ENCODE results near the gene TBC1D23.

Gene TBC1D23

GRCh38 chr3:100352296-100353231 lies 91.8 kb downstream of the TBC1D23 start:
- no peak overlapping the region for H3K27ac ChIP-seq
- no peak for TF ChIP-seq CTCF (conservative IDR thresholded peaks at IDR 0.05)

- H3K27ac ChIP-seq: no peak overlapping the region
- no peak for TF ChIP-seq CTCF (conservative IDR thresholded peaks at IDR 0.05)
These were observed 94.1 kb downstream of the TBC1D23 start for GRCh38 chr3:100354850-100355249.

GRCh38 chr3:100358413-100358812 lies 97.6 kb downstream of the TBC1D23 start:
- no peak overlapping the region for H3K27ac ChIP-seq
- TF ChIP-seq CTCF (conservative IDR thresholded peaks at IDR 0.05): no peak

GRCh38 chr3:100359035-100359434 lies 98.2 kb downstream of the TBC1D23 start:
- no peak overlapping the region for H3K27ac ChIP-seq
- TF ChIP-seq CTCF (conservative IDR thresholded peaks at IDR 0.05): no peak

GRCh38 chr3:100360757-100361496 lies 100.1 kb downstream of the TBC1D23 start:
- no peak overlapping the region for H3K27ac ChIP-seq
- no peak for TF ChIP-seq CTCF (conservative IDR thresholded peaks at IDR 0.05)

GRCh38 chr3:100361897-100362296 lies 101.1 kb downstream of the TBC1D23 start:
- no peak for TF ChIP-seq CTCF (conservative IDR thresholded peaks at IDR 0.05)
- H3K27ac ChIP-seq: no peak overlapping the region

- TF ChIP-seq CTCF (conservative IDR thresholded peaks at IDR 0.05): no peak
- no peak overlapping the region for H3K27ac ChIP-seq
These were observed 103.6 kb downstream of the TBC1D23 start for GRCh38 chr3:100364421-100364820.

Measured in VCaP (cell line).